ENCODE measurements around the gene EN1.

- TF ChIP-seq CTCF (IDR thresholded peaks at IDR 0.05): no peak
- TF ChIP-seq POLR2AphosphoS5 (IDR thresholded peaks at IDR 0.05; ENCODE audit: low read depth, low read length): no peak
- TF ChIP-seq TCF7L2 (IDR thresholded peaks at IDR 0.05; ENCODE audit: low read depth, low read length): no peak
- no peak for TF ChIP-seq SIN3A (IDR thresholded peaks at IDR 0.05; ENCODE audit: borderline replicate concordance, insufficient read depth, low read depth, low read length)
Measured at GRCh38 chr2:118845005-118845521, 2.4 kb downstream of the EN1 start.

All from Panc1 (cell line).